Liver (tissue), 3 donors: Measurements from ENCODE around the gene DOC2B.

Experiments
- ATF3 ChIP-seq: IDR thresholded peaks from 2 replicates; pipeline ENCODE4 v1.6.1; 2016; ENCODE audit warnings: antibody characterized with exemption
- CTCF ChIP-seq: fragments of 150-350 bp; IDR thresholded peaks from 2 replicates; pipeline ENCODE4 v1.5.1; 2017; ENCODE audit warnings: improper control_type of control experiment, low read depth, low read length; ENCODE audit not compliant: missing input control
- FOXA1 ChIP-seq: IDR thresholded peaks from 2 replicates; pipeline ENCODE4 v1.6.1; 2016; ENCODE audit warnings: antibody characterized with exemption
- HNF4G ChIP-seq: IDR thresholded peaks from 2 replicates; pipeline ENCODE4 v1.6.1; 2016; ENCODE audit warnings: antibody characterized with exemption
- RAD21 ChIP-seq, 2 donors: IDR thresholded peaks; 2 replicates each; pipeline ENCODE4 v1.6.1; 2016; ENCODE audit warnings: antibody characterized with exemption in 2 of 2, mild to moderate bottlenecking in 2 of 2
- REST ChIP-seq: IDR thresholded peaks from 2 replicates; pipeline ENCODE4 v1.6.1; 2016; ENCODE audit warnings: antibody characterized with exemption, mild to moderate bottlenecking
- RXRA ChIP-seq, 2 donors: IDR thresholded peaks; 2 replicates each; pipeline ENCODE4 v1.6.1; 2017 to 2018; ENCODE audit warnings: antibody characterized with exemption in 2 of 2, mild to moderate bottlenecking in 1 of 2
- SP1 ChIP-seq: IDR thresholded peaks from 2 replicates; pipeline ENCODE4 v1.6.1; 2018; ENCODE audit warnings: antibody characterized with exemption, mild to moderate bottlenecking
- TF ChIP-seq, protein P1 (sequence below): IDR thresholded peaks from 2 replicates; pipeline ENCODE4 v1.6.1; 2016; ENCODE audit warnings: antibody characterized with exemption
- donor health status: healthy.
- donor health status: healthy.

DNA sequence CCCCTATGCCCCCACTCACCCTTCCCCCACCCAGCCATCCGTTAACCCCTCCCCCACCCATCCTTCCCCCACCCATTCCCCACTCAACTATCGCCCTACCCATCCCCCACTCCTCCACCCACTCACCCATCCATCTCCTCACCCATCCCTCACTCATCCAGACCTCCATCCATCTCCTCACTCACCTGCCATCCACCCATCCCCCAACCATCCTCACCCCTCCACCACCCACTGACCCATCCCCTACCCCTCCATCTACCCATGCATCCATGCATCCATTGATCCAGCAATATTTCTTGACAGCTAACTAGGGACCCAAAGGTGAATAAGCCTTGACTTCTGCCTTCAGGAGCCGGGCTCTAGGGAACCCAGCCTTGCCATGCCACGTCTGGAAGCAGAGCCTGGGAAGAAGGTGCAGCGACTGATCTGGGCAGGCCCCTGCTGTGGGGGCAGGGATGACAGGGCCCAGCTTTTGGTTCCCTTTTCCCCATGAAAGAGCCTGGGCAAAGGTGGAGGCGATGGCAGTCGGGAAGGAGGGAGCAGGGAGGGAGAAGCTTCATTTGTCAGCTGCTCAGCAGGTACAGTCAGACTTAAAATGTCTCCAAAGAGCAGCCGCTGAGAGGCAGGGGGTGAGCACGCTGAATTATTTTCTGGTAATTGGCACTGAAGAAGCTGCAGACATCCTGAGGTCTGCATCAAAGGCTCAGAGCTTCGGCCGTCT is 23.1 kb upstream of the DOC2B start:
- no peak for TF ChIP-seq CTCF
- no peak for TF ChIP-seq RXRA (IDR thresholded peaks at IDR 0.05)
- no peak for TF ChIP-seq SP1
- TF ChIP-seq FOXA1: no peak
- no peak for TF ChIP-seq REST
- TF ChIP-seq ATF3: no peak
- no peak for TF ChIP-seq RAD21 (IDR thresholded peaks at IDR 0.05)
- TF ChIP-seq, protein P1, sequence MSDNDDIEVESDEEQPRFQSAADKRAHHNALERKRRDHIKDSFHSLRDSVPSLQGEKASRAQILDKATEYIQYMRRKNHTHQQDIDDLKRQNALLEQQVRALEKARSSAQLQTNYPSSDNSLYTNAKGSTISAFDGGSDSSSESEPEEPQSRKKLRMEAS: no peak
- no peak for TF ChIP-seq HNF4G
